Measurements from ENCODE around the gene HERC2.
"Not testable (repeated sequence)": the region's sequence is repeated elsewhere in the genome, so short reads cannot be mapped to it uniquely, and the experiment has no call there.

DNA sequence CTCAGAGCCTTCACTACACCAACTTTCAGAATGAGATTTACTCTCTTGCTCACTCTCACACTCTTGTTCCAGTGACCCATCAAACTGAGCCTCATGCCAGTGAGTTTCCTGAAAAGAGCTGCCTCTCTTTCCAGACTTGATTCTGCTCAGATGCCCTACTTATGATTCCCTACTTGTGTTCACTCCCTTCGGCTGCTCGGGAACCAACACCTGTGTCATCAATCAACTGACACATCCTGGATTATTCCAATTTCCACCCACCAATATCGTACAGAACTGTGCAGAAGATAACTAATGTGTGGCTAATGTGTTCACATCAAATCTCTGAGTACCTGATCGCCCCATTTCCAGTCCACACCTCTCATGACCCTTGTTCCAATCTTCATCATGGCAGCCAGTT lies 100.3 kb downstream of the HERC2 start:
- TF ChIP-seq, protein P1, sequence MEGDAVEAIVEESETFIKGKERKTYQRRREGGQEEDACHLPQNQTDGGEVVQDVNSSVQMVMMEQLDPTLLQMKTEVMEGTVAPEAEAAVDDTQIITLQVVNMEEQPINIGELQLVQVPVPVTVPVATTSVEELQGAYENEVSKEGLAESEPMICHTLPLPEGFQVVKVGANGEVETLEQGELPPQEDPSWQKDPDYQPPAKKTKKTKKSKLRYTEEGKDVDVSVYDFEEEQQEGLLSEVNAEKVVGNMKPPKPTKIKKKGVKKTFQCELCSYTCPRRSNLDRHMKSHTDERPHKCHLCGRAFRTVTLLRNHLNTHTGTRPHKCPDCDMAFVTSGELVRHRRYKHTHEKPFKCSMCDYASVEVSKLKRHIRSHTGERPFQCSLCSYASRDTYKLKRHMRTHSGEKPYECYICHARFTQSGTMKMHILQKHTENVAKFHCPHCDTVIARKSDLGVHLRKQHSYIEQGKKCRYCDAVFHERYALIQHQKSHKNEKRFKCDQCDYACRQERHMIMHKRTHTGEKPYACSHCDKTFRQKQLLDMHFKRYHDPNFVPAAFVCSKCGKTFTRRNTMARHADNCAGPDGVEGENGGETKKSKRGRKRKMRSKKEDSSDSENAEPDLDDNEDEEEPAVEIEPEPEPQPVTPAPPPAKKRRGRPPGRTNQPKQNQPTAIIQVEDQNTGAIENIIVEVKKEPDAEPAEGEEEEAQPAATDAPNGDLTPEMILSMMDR (IDR thresholded peaks at IDR 0.05), result not testable (repeated sequence)
- not testable (repeated sequence) for TF ChIP-seq POLR2A (IDR thresholded peaks at IDR 0.05)
